Measurements from ENCODE around the gene ATAT1. TPM values are rescaled to one million over a fixed set of nuclear protein-coding genes. Genes with fewer than 3 reads are reported as not detected.
"Not testable (repeated sequence)": the region's sequence is repeated elsewhere in the genome, so short reads cannot be mapped to it uniquely, and the experiment has no call there.

The ATAT1 gene
- total RNA-seq, 2 experiments from 2014 or later: 6.9 to 7.5 TPM

GRCh38 chr6:30656513-30656912 is 29.8 kb downstream of the ATAT1 start:
- H3K27ac Mint-ChIP-seq: no peak overlapping the region
- no peaks in the 10 kb centered on the region for H3K9me3 Mint-ChIP-seq
- H3K4me3 Mint-ChIP-seq: no peak overlapping the region
- CTCF ChIA-PET: no interaction called here
- H3K27me3 Mint-ChIP-seq (ENCODE audit: low read depth): no peaks in the 10 kb centered on the region
- no peak for DNase-seq
- intact Hi-C loops (cut with micrococcal nuclease): no loop called here
- H3K4me1 Mint-ChIP-seq (ENCODE audit: low read depth): no peaks in the 10 kb centered on the region
- peaks cover 21% of the 10 kb centered on the region for H3K36me3 Mint-ChIP-seq (ENCODE audit: low read depth)

DNA sequence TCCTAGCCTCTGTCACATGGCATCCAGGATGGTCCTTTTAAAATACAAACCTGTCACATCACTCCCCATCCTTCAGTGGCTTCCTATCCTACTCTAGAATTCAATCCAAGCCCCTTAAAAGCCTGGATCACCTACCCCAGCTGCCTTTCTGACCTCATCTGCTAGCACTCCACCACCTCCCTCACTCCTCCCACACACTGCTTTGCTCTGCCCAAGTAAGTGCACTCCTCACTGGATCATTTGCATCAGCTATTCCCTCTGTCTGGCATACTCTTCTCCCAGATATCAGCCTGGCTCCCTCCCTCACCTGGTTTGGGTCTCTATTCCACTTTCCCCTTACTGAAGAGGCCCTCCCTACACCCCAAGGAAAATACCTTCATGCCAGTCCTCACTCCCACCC is 30.8 kb downstream of the ATAT1 start:
- Mint-ChIP-seq H3K4me1 (ENCODE audit: low read depth) (no peaks in the 10 kb centered on the region), H3K36me3 (ENCODE audit: low read depth) (peaks cover 31% of the 10 kb centered on the region), H3K4me3 (no peak overlapping the region)

GRCh38 chr6:30657922-30658321 is 31.2 kb downstream of the ATAT1 start:
- peaks cover 34% of the 10 kb centered on the region for H3K36me3 Mint-ChIP-seq (ENCODE audit: low read depth)
- H3K9me3 Mint-ChIP-seq; H3K4me3 Mint-ChIP-seq; intact Hi-C loops (cut with micrococcal nuclease); H3K27ac Mint-ChIP-seq; H3K27me3 Mint-ChIP-seq (ENCODE audit: low read depth); DNase-seq; H3K4me1 Mint-ChIP-seq (ENCODE audit: low read depth): not testable (repeated sequence)
- CTCF ChIA-PET: interaction anchor here (1.1 kb wide), 1 partner anchor 116 kb away, joined by 3 read pairs; no protein-coding TSS in a partner anchor

More for the DNA sequence above, 30.8 kb downstream of the ATAT1 start:
- Mint-ChIP-seq H3K27ac (no peak overlapping the region), H3K9me3 (no peaks in the 10 kb centered on the region), H3K27me3 (ENCODE audit: low read depth) (no peaks in the 10 kb centered on the region)
- CTCF ChIA-PET: no interaction called here
- no peak for DNase-seq
- intact Hi-C loops (cut with micrococcal nuclease): no loop called here

DNA sequence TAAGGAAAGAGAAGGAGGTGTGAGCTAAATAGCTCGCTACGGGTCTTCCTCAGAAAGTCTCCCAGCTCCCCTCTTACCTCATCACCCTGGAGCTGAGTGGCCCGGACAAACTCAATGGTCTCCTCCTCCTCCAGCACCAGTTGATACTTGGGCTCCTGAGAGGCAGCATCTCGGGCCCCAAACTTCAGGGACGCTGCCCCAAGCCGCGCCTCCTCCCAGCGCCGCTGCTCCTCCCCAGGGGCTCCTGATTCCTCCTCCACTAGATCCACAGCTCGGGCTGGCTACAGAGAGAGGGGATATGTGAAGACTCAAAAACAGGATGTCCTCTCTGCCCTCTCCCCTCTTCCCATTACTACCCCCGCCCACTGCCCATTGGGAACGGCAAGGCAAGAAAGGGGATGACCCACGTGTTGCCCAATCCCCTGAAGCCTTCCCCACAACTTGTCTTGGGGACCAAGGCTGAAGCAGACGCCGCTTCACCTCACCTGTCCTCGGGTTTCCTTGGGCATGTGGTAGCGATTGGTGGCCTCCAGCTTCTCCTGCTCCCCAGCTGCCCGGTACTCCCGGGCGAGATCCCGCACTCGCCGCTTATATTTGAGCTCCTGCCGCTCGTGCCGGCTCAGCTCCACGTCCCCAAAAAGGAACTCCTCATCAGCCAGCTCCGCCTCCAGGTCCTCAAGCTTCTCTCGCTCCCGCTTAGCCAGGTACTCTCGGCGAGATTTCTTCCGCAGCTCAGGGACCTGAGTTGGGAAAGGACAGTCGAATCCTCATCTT is 38.5 kb downstream of the ATAT1 start:
- Mint-ChIP-seq H3K9me3 (no peaks in the 10 kb centered on the region), H3K36me3 (ENCODE audit: low read depth) (peaks cover 36% of the 10 kb centered on the region), H3K27me3 (ENCODE audit: low read depth) (no peaks in the 10 kb centered on the region), H3K4me1 (ENCODE audit: low read depth) (peaks cover 10% of the 10 kb centered on the region), H3K27ac (no peak overlapping the region), H3K4me3 (no peak overlapping the region)
- intact Hi-C loops (cut with micrococcal nuclease): no loop called here
- CTCF ChIA-PET: interaction anchor here (1.1 kb wide), 2 partner anchors 66 to 94 kb away, joined by 3 to 4 read pairs; no protein-coding TSS in a partner anchor
- no peak for DNase-seq

DNA sequence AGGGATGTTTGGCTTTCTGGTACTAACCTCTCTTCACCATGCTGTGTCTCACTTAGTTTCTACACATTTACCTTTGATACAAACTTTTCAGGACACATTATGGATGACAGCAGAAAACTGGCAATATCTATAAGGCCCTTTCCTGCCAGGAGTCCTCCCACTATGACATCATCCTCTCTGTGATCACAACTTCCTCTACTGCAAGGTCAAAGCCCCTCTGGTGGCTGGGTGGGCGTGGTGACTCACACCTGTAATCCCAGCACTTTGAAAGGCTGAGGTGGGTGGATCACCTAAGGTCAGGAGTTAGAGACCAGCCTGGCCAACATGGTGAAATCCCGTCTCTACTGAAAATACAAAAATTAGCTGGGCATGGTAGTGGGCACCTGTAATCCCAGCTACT is 39.6 kb downstream of the ATAT1 start:
- H3K27me3 Mint-ChIP-seq (ENCODE audit: low read depth); intact Hi-C loops (cut with micrococcal nuclease); H3K4me3 Mint-ChIP-seq; H3K9me3 Mint-ChIP-seq: not testable (repeated sequence)
- H3K4me1 Mint-ChIP-seq (ENCODE audit: low read depth): peaks cover 17% of the 10 kb centered on the region
- H3K27ac Mint-ChIP-seq: peak overlapping the region; percentile 71
- CTCF ChIA-PET: interaction anchor here (0.9 kb wide), 1 partner anchor 64 kb away, joined by 3 read pairs; no protein-coding TSS in a partner anchor
- H3K36me3 Mint-ChIP-seq (ENCODE audit: low read depth): peaks cover 36% of the 10 kb centered on the region
- peak; percentile 50 for DNase-seq

DNA sequence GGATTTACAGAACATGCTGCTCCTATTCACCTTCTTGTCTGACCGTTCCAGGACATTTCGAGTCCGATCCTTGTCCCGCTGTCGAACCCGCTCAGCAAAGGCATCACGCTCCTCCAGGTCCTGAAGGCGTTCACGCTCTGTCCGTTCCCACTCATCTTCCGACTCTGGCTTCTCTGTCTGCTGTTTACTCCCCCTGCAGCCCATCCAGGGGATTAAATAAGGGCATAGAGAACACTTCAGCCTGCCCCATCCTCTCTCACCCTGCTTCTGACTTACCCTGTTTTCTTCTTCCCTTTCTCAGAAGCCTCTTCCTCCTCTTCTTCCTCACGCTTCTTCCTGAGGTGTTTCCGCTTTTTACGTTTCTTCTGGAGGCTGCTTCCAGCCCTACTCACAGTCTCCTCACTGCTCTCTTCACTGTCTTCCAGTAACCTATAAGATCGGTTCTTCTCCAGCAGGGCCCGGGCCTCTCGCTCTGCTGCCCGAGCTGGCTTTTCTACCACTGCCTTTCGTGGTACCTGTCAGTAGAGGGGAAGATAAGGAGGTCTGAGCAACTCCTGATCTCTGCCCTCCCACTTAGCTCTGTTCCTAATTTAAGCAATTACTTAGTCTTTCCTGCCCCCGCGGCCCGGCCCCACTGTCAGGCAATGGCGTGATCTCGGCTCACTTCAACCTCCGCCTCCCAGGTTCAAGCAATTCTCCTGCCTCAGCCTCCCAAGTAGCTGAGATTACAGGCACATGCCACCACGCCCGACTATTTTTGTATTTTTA is 44.3 kb downstream of the ATAT1 start:
- Mint-ChIP-seq H3K27ac (no peak overlapping the region), H3K27me3 (ENCODE audit: low read depth) (no peaks in the 10 kb centered on the region), H3K4me1 (ENCODE audit: low read depth) (peaks cover 32% of the 10 kb centered on the region), H3K9me3 (no peaks in the 10 kb centered on the region), H3K4me3 (peak overlapping the region; percentile 64), H3K36me3 (ENCODE audit: low read depth) (peaks cover 9% of the 10 kb centered on the region)
- CTCF ChIA-PET: interaction anchor here (2.3 to 13.4 kb wide), 3 partner anchors 10 to 59 kb away, joined by 8 to 346 read pairs (median 13); partner anchors contain the start of gene TUBB
- intact Hi-C loops (cut with micrococcal nuclease): no loop called here
- no peak for DNase-seq

- intact Hi-C loops (cut with micrococcal nuclease): loop anchor here (1.0 to 2.0 kb wide), 5 partner anchors 26 to 190 kb away; partner anchors contain the start of genes ATAT1, C6orf136, MRPS18B and PPP1R10
- Mint-ChIP-seq H3K9me3 (no peaks in the 10 kb centered on the region), H3K4me1 (ENCODE audit: low read depth) (peaks cover 26% of the 10 kb centered on the region), H3K36me3 (ENCODE audit: low read depth) (peaks cover 20% of the 10 kb centered on the region), H3K27ac (peak within 1 kb of the TSS; percentile 80), H3K27me3 (ENCODE audit: low read depth) (no peaks in the 10 kb centered on the region), H3K4me3 (peak within 1 kb of the TSS; percentile 80)
- peak; percentile 94 for DNase-seq
- CTCF ChIA-PET: interaction anchor here (0.6 to 13.4 kb wide), 15 partner anchors 8 to 407 kb away, joined by 3 to 346 read pairs (median 3); partner anchors contain the start of gene TUBB
Observed at GRCh38 chr6:30672445-30673253, 46.0 kb downstream of the ATAT1 start, which contains the start of gene DHX16. TSS of gene DHX16 (minus strand) at chr6:30673006. CDS start at chr6:30672841, 165 bp downstream.

GRCh38 chr6:30676660-30677285 is 50.1 kb downstream of the ATAT1 start:
- Mint-ChIP-seq H3K27ac (peak overlapping the region; percentile 53), H3K4me3 (no peak overlapping the region), H3K4me1 (ENCODE audit: low read depth) (peaks cover 30% of the 10 kb centered on the region), H3K36me3 (ENCODE audit: low read depth) (peaks cover 51% of the 10 kb centered on the region), H3K9me3 (no peaks in the 10 kb centered on the region), H3K27me3 (ENCODE audit: low read depth) (no peaks in the 10 kb centered on the region)
- DNase-seq: no peak
- CTCF ChIA-PET: interaction anchor here (0.6 to 13.4 kb wide), 3 partner anchors 53 to 135 kb away, joined by 3 to 346 read pairs (median 4); partner anchors contain the start of gene TUBB
- intact Hi-C loops (cut with micrococcal nuclease): no loop called here

- Mint-ChIP-seq H3K4me3 (peak overlapping the region; percentile 96), H3K27me3 (ENCODE audit: low read depth) (no peaks in the 10 kb centered on the region), H3K36me3 (ENCODE audit: low read depth) (peaks cover 73% of the 10 kb centered on the region), H3K9me3 (no peaks in the 10 kb centered on the region), H3K27ac (peak overlapping the region; percentile 100), H3K4me1 (ENCODE audit: low read depth) (peaks cover 21% of the 10 kb centered on the region)
- intact Hi-C loops (cut with micrococcal nuclease): loop anchor here (1.0 kb wide), 3 partner anchors 52 to 235 kb away; partner anchors contain the start of gene VARS2
- CTCF ChIA-PET: interaction anchor here (0.6 to 13.4 kb wide), 25 partner anchors 9 to 412 kb away, joined by 3 to 346 read pairs (median 5); partner anchors contain the start of genes ATAT1, MDC1, MRPS18B and PPP1R10
- DNase-seq: peak; percentile 95
Observed at GRCh38 chr6:30678964-30679726, 52.5 kb downstream of the ATAT1 start.

DNA sequence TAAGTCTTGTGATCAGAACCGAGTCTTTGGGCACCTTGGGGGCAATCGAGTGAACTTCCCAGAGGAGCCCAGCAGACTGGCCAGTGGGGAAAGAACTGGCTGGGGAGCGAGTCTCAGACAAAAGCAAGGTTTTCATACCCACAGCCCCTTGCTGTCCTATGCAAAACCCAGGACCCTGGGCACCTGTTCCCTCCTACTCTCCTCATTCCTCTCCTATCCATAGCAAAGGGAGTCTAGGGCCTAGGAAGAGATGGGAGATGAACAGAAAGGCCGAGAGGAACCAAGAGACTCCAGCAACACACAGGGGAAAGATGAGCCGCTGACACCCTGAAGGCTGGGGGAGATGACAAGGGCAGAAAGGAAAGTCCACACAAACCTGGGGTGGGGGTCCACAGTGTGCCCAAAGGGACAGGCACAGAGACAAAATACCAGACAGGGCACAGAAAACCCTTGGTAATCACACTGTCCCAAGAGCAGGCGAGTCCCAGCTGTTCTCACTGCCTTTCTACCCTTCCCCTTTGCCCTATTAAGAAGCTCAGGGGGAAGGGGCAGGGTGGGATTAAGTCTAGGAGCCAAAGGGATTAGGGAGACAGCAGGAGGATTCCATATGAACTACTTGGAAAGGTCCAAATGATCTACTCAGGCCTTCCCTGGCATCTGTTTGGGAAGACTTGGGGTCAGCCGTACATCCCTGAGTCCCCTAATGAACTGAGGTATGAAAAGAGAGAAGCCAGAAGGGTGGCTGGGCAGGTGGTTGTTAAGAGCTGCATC is 53.3 kb downstream of the ATAT1 start:
- peak; percentile 13 for DNase-seq
- H3K27ac Mint-ChIP-seq: peak overlapping the region; percentile 100
- H3K4me3 Mint-ChIP-seq: peak overlapping the region; percentile 96
- peaks cover 78% of the 10 kb centered on the region for H3K36me3 Mint-ChIP-seq (ENCODE audit: low read depth)
- no peaks in the 10 kb centered on the region for H3K9me3 Mint-ChIP-seq
- H3K27me3 Mint-ChIP-seq (ENCODE audit: low read depth): no peaks in the 10 kb centered on the region
- CTCF ChIA-PET: interaction anchor here (0.6 to 13.4 kb wide), 15 partner anchors 8 to 918 kb away, joined by 3 to 346 read pairs (median 6); partner anchors contain the start of genes DHX16, NRM and TUBB
- intact Hi-C loops (cut with micrococcal nuclease): loop anchor here (1.0 to 2.0 kb wide), 4 partner anchors 51 to 407 kb away; partner anchors contain the start of gene VARS2
- peaks cover 21% of the 10 kb centered on the region for H3K4me1 Mint-ChIP-seq (ENCODE audit: low read depth)

Measured in activated naive CD4-positive, alpha-beta T cell treated with anti-CD3 and anti-CD28 coated beads for 36 hours (primary cell).